Measurements from ENCODE around the gene NYNRIN.
"Not testable (repeated sequence)": the region's sequence is repeated elsewhere in the genome, so short reads cannot be mapped to it uniquely, and the experiment has no call there.

Gene NYNRIN

GRCh38 chr14:24398653-24399446, at the start of gene NYNRIN:
TSS of gene NYNRIN (plus strand) at chr14:24399003. CDS start at chr14:24399247, 244 bp downstream.
- peak; percentile 15 for DNase-seq (ENCODE audit: low spot score)

GRCh38 chr14:24349742-24350141, 49.1 kb upstream of the NYNRIN start:
- DNase-seq (ENCODE audit: low spot score) = no peak

- DNase-seq (ENCODE audit: low spot score) = no peak
These were observed 47.3 kb upstream of the NYNRIN start for GRCh38 chr14:24351517-24351916.

GRCh38 chr14:24353559-24354481, 45.0 kb upstream of the NYNRIN start:
- peak; percentile 65 for DNase-seq (ENCODE audit: low spot score)

GRCh38 chr14:24354482-24354825, 44.3 kb upstream of the NYNRIN start:
- DNase-seq (ENCODE audit: low spot score) = not testable (repeated sequence)

- no peak for DNase-seq (ENCODE audit: low spot score)
These were observed 43.8 kb upstream of the NYNRIN start for GRCh38 chr14:24355009-24355408.

GRCh38 chr14:24356208-24356607, 42.6 kb upstream of the NYNRIN start:
- no peak for DNase-seq (ENCODE audit: low spot score)

- no peak for DNase-seq (ENCODE audit: low spot score)
These were observed 38.5 kb upstream of the NYNRIN start for GRCh38 chr14:24360281-24360680.

GRCh38 chr14:24361326-24361725, 37.5 kb upstream of the NYNRIN start:
- DNase-seq (ENCODE audit: low spot score) = no peak

GRCh38 chr14:24362241-24362960, 36.4 kb upstream of the NYNRIN start:
- DNase-seq (ENCODE audit: low spot score) = no peak

- DNase-seq (ENCODE audit: low spot score) = no peak
These were observed 35.4 kb upstream of the NYNRIN start for GRCh38 chr14:24363401-24363800.

GRCh38 chr14:24364841-24365240, 34.0 kb upstream of the NYNRIN start:
- DNase-seq (ENCODE audit: low spot score) = no peak

GRCh38 chr14:24365600-24366412, 33.0 kb upstream of the NYNRIN start:
- DNase-seq (ENCODE audit: low spot score) = peak; percentile 75

- DNase-seq (ENCODE audit: low spot score) = no peak
These were observed 32.4 kb upstream of the NYNRIN start for GRCh38 chr14:24366413-24366720.

- peak; percentile 98 for DNase-seq (ENCODE audit: low spot score)
These were observed 31.9 kb upstream of the NYNRIN start for GRCh38 chr14:24366721-24367513.

- DNase-seq (ENCODE audit: low spot score) = peak; percentile 59
These were observed 31.1 kb upstream of the NYNRIN start, which contains the start of gene NFATC4 for GRCh38 chr14:24367514-24368211. TSS of gene NFATC4 (plus strand) at chr14:24368184. CDS start at chr14:24368341, 157 bp downstream.

GRCh38 chr14:24368212-24368561, 30.6 kb upstream of the NYNRIN start:
- DNase-seq (ENCODE audit: low spot score) = no peak

GRCh38 chr14:24368562-24369252, 30.1 kb upstream of the NYNRIN start:
- DNase-seq (ENCODE audit: low spot score) = no peak

GRCh38 chr14:24369463-24369862, 29.3 kb upstream of the NYNRIN start:
- no peak for DNase-seq (ENCODE audit: low spot score)
